WTC11 (cell line): ENCODE data around the gene CACNA1D.

Source experiments
- ATF1 ChIP-seq: sonication (generic); formaldehyde crosslinking; IDR thresholded peaks from 2 replicates; pipeline ENCODE4 v1.8.1; 2023; ENCODE audit warnings: mild to moderate bottlenecking, moderate library complexity, missing genetic modification reagents
- CTCF ChIP-seq: fragments of 200-600 bp; IDR thresholded peaks from 2 replicates; pipeline ENCODE4 v1.8.0; 2022; ENCODE audit warnings: antibody characterized with exemption
- IRF1 ChIP-seq: sonication (generic); formaldehyde crosslinking; IDR thresholded peaks from 2 replicates; pipeline ENCODE4 v1.8.0; 2023; ENCODE audit warnings: missing genetic modification reagents
- IRF2 ChIP-seq: sonication (generic); formaldehyde crosslinking; IDR thresholded peaks from 2 replicates; pipeline ENCODE4 v1.8.0; 2022; ENCODE audit warnings: low read depth, missing genetic modification reagents, borderline replicate concordance
- JUN ChIP-seq: sonication (generic); formaldehyde crosslinking; IDR thresholded peaks from 2 replicates; pipeline ENCODE4 v1.8.0; 2023; ENCODE audit warnings: mild to moderate bottlenecking, missing genetic modification reagents
- MXD4 ChIP-seq: fragments of 250-450 bp; sonication (Bioruptor Pico); IDR thresholded peaks from 2 replicates; pipeline ENCODE4 v1.8.0; 2021; ENCODE audit warnings: mild to moderate bottlenecking, moderate library complexity, borderline replicate concordance
- NR1H2 ChIP-seq: sonication (generic); formaldehyde crosslinking; IDR thresholded peaks from 2 replicates; pipeline ENCODE4 v1.9.0; 2021; ENCODE audit warnings: mild to moderate bottlenecking, moderate library complexity, missing genetic modification reagents
- OVOL2 ChIP-seq: fragments of 250-450 bp; sonication (Bioruptor Pico); IDR thresholded peaks from 2 replicates; pipeline ENCODE4 v1.9.0; 2021; ENCODE audit warnings: mild to moderate bottlenecking, borderline replicate concordance
- SP1 ChIP-seq: sonication (generic); formaldehyde crosslinking; conservative IDR thresholded peaks from 2 replicates; pipeline ENCODE4 v1.8.1; 2022; ENCODE audit warnings: missing genetic modification reagents
- ZNF423 ChIP-seq: fragments of 250-450 bp; sonication (Bioruptor Pico); IDR thresholded peaks from 2 replicates; pipeline ENCODE4 v2.1.2; 2022; ENCODE audit warnings: mild to moderate bottlenecking, moderate library complexity
- ZNF512 ChIP-seq: sonication (generic); formaldehyde crosslinking; IDR thresholded peaks from 2 replicates; pipeline ENCODE4 v1.8.1; 2022; ENCODE audit warnings: missing genetic modification reagents, borderline replicate concordance

- TF ChIP-seq CTCF (no peak), ATF1 (CRISPR knock-in tag) (no peak), MXD4 (CRISPR knock-in tag) (no peak), ZNF512 (CRISPR knock-in tag) (no peak), IRF1 (CRISPR knock-in tag) (no peak), JUN (CRISPR knock-in tag) (no peak), ZNF423 (CRISPR knock-in tag) (no peak), IRF2 (CRISPR knock-in tag) (no peak), OVOL2 (CRISPR knock-in tag) (no peak), NR1H2 (CRISPR knock-in tag) (no peak), SP1 (CRISPR knock-in tag) (no peak)
Observed at GRCh38 chr3:53773611-53774368, 279.4 kb downstream of the CACNA1D start.
